Activated T-cell treated with anti-CD3 and anti-CD28 coated beads for 1 hour (primary cell): ENCODE results near the gene ITIH1.

Experiments used
- DNase-seq: peaks from one replicate; pipeline ENCODE4 v3.0.0-alpha.2; 2020; ENCODE audit warnings: low read depth

ITIH1 gene

GRCh38 chr3:52839892-52840545 is 62.6 kb downstream of the ITIH1 start:
- DNase-seq, result no peak

GRCh38 chr3:52841211-52841980 is 64.0 kb downstream of the ITIH1 start:
- no peak for DNase-seq
